ENCODE results near the gene ZNFX1. TPM values are rescaled to one million over a fixed set of nuclear protein-coding genes. Genes with fewer than 3 reads are reported as not detected.

The ZNFX1 gene
- total and polyA plus RNA-seq, 7 donors, result 8.4 to 29.6 (median 21.7) TPM

- H3K9me3 ChIP-seq, result no peaks in the 10 kb centered on the region
- ATAC-seq (peak; percentile 38 to 71 (median 68)), DNase-seq (no peak)
- TF ChIP-seq CTCF (IDR thresholded peaks at IDR 0.05), result peak; percentile 51
- H3K4me1 ChIP-seq, result no peaks in the 10 kb centered on the region
- no peaks in the 10 kb centered on the region for H3K27me3 ChIP-seq (ENCODE audit: insufficient read depth in 3 of 3, low read length in 2 of 3)
- peaks cover 12 to 100% of the 10 kb centered on the region in 2 donors for H3K36me3 ChIP-seq (ENCODE audit: insufficient read depth in 1 of 2, low read depth in 1 of 2)
- no peak overlapping the region for H3K27ac ChIP-seq
- intact Hi-C loops (cut with DNase I), result no loop called here
- 43 to 46% (median 45%) methylated on average over 3 of the region's 3 CpGs for WGBS, 3 donors
- H3K4me3 ChIP-seq, result no peak overlapping the region
Observed at GRCh38 chr20:49245921-49246740, 31.7 kb downstream of the ZNFX1 start.

DNA sequence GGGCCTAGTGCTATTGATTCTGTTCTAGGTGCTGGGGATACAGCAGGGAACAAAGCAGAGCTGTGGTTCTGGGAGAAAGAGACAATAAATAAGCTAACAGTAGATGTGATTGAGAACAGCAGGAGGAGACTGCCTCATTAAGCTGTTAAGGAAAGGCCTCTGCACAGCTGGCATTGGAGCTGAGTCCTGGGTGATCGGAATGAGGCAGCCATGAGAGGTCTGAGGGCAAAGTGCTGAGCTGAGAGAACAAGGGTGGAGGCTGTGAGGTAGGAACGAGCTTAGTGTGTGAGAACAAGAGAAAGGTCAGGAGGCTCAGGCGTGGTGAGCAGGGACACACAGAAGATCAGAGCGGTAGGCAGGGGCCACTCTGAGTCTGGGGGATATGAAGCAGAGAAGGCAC is 40.3 kb downstream of the ZNFX1 start:
- DNase-seq, result no peak
- Histone ChIP-seq H3K27ac (no peak overlapping the region), H3K4me3 (no peak overlapping the region), H3K27me3 (ENCODE audit: insufficient read depth in 3 of 3, low read length in 2 of 3) (no peaks in the 10 kb centered on the region), H3K9me3 (no peaks in the 10 kb centered on the region), H3K36me3 (ENCODE audit: insufficient read depth in 1 of 2, low read depth in 1 of 2) (peaks cover 23 to 98% of the 10 kb centered on the region in 2 donors), H3K4me1 (no peaks in the 10 kb centered on the region)
- intact Hi-C loops (cut with DNase I), result no loop called here
- 81 to 92% (median 84%) methylated on average over 4 of the region's 4 CpGs for WGBS, 3 donors
- no peak for TF ChIP-seq CTCF (IDR thresholded peaks at IDR 0.05)
- no peak for ATAC-seq

DNA sequence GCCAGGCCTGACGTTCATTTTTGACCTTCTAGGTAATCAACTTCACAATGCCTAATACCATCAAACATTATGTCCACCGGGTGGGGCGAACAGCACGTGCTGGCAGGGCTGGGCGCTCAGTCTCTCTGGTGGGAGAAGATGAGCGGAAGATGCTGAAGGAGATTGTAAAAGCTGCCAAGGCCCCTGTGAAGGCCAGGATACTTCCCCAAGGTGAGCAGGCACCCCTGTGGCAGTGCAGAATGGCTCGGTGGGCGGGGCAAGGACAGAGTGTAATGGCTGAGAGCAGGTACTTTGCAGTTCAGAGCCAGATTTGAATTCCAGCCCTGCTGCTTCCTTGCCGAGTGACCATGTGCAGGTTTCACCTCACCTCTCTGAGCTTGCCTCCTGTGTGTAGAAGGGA is 41.6 kb downstream of the ZNFX1 start:
- DNase-seq, result no peak
- 91 to 96% (median 92%) methylated on average over 9 of the region's 9 CpGs for WGBS, 3 donors
- TF ChIP-seq CTCF (IDR thresholded peaks at IDR 0.05), result no peak

DNA sequence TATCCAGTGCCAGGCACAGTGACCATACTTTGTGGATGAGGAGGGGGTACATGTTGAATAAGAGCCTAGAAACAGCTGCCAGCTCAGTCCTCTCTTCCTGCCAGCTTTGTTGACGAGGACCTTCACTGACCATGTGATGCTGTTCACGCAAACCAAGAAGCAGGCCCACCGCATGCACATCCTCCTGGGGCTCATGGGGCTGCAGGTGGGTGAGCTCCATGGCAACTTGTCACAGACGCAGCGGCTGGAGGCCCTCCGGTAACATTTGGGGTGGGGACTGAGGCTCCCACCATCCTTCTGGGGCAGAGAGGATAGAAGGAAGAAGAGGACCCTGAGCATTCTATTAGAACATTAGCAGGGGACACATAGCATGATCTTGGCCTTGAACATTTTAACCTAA is 43.0 kb downstream of the ZNFX1 start:
- H3K27me3 ChIP-seq (ENCODE audit: insufficient read depth in 3 of 3, low read length in 2 of 3), result no peaks in the 10 kb centered on the region
- H3K27ac ChIP-seq, result no peak overlapping the region
- peaks cover 29 to 96% of the 10 kb centered on the region in 2 donors for H3K36me3 ChIP-seq (ENCODE audit: insufficient read depth in 1 of 2, low read depth in 1 of 2)
- TF ChIP-seq CTCF (IDR thresholded peaks at IDR 0.05), result no peak
- DNase-seq, result no peak
- H3K4me1 ChIP-seq, result no peaks in the 10 kb centered on the region
- no peak for ATAC-seq
- H3K4me3 ChIP-seq, result no peak overlapping the region
- intact Hi-C loops (cut with DNase I), result no loop called here
- H3K9me3 ChIP-seq, result no peaks in the 10 kb centered on the region
- 85 to 91% (median 87%) methylated on average over 6 of the region's 6 CpGs for WGBS, 3 donors

More for the DNA sequence above, 41.6 kb downstream of the ZNFX1 start:
- H3K9me3 ChIP-seq, result no peaks in the 10 kb centered on the region
- H3K36me3 ChIP-seq (ENCODE audit: insufficient read depth in 1 of 2, low read depth in 1 of 2), result peaks cover 24 to 96% of the 10 kb centered on the region in 2 donors
- H3K27ac ChIP-seq, result no peak overlapping the region
- ATAC-seq, result no peak
- H3K27me3 ChIP-seq (ENCODE audit: insufficient read depth in 3 of 3, low read length in 2 of 3), result no peaks in the 10 kb centered on the region
- H3K4me3 ChIP-seq, result no peak overlapping the region
- no peaks in the 10 kb centered on the region for H3K4me1 ChIP-seq
- intact Hi-C loops (cut with DNase I), result no loop called here
